Lower leg skin (tissue), 3 donors: ENCODE measurements around the gene CCDC186.

Experiments used
- POLR2A ChIP-seq, 2 donors: fragments of 450-650 bp; IDR thresholded peaks; one replicate each; pipeline ENCODE4 v1.6.1; 2016 to 2017; ENCODE audit warnings: antibody characterized with exemption in 2 of 2, mild to moderate bottlenecking in 1 of 2, moderate library complexity in 1 of 2
- TF ChIP-seq, protein P1 (sequence below), 3 donors: fragments of 450-650 bp; IDR thresholded peaks; one replicate each; pipeline ENCODE4 v1.5.1; 2016; ENCODE audit warnings: antibody characterized with exemption in 3 of 3, mild to moderate bottlenecking in 3 of 3, moderate library complexity in 2 of 3

GRCh38 chr10:114151486-114151885 lies 22.5 kb downstream of the CCDC186 start:
- TF ChIP-seq, protein P1, sequence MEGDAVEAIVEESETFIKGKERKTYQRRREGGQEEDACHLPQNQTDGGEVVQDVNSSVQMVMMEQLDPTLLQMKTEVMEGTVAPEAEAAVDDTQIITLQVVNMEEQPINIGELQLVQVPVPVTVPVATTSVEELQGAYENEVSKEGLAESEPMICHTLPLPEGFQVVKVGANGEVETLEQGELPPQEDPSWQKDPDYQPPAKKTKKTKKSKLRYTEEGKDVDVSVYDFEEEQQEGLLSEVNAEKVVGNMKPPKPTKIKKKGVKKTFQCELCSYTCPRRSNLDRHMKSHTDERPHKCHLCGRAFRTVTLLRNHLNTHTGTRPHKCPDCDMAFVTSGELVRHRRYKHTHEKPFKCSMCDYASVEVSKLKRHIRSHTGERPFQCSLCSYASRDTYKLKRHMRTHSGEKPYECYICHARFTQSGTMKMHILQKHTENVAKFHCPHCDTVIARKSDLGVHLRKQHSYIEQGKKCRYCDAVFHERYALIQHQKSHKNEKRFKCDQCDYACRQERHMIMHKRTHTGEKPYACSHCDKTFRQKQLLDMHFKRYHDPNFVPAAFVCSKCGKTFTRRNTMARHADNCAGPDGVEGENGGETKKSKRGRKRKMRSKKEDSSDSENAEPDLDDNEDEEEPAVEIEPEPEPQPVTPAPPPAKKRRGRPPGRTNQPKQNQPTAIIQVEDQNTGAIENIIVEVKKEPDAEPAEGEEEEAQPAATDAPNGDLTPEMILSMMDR (IDR thresholded peaks at IDR 0.05), result no peak
- TF ChIP-seq POLR2A (IDR thresholded peaks at IDR 0.05), result no peak
